ENCODE measurements around the gene ELOB. TPM values are rescaled to one million over a fixed set of nuclear protein-coding genes. Genes with fewer than 3 reads are reported as not detected.
A peak's percentile ranks its signal among the peaks of the same experiment; 100 is the strongest.

The ELOB gene
- total and polyA plus RNA-seq, 2 of the 13 experiments (the other 11 are each of a cell fraction or from before 2014, with no cell fraction given), result 208 to 225 TPM

DNA sequence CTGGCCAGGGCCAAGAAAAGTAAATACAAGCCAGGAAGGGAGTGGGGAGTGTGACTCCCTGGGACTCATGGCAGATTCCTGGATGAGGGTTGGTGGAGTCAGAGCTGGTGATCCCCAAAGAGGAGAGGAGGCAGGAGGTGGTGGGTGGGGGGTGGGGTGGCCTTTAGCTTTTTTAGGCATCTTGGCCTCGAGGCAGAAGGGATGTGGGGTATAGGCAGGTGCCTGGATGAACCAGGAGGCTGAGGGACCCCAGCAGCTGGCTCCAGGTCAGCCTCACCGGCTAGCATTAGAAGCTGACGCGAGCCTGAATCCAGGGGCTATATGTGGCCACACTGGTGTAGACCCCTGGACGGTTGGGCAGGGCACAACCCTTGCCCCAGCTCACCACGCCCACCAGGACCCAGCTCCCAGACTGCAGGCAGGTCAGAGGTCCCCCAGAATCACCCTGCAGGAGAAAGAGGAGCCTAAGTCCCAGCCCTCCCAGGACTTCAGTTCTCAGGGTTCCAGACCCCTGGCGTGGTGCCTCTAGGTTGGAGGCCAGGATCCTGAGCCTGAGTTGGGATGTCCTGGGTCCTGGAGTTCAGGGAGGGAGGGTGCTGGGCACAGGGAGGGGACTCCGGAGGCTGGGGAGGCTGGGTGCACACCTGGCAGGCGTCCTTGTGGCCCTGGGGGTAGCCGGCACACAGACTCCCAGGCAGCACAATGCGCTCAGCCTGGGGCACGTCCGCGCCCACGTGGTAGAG is 7.4 kb upstream of the ELOB start:
- Histone ChIP-seq H3K4me2 (ENCODE audit: low read depth, low read length) (peak overlapping the region; percentile 42), H3K4me3 (replicated peaks in 1 of 3; ENCODE audit: insufficient read depth in 1 of 3, low read depth in 2 of 3, low read length in 3 of 3) (peak overlapping the region in 1 of 3 experiments; percentile 19; a peak in 1 of 6 replicates), H4K20me1 (ENCODE audit: insufficient read depth, low read length) (no peaks in the 10 kb centered on the region), H3K36me3 (replicated peaks in 1 of 2; ENCODE audit: control insufficient read depth in 1 of 2, insufficient read depth in 2 of 2, low read length in 2 of 2) (no peaks in the 10 kb centered on the region), H3K4me1 (ENCODE audit: insufficient read depth, low read length) (peaks cover 18% of the 10 kb centered on the region), H3K9ac (ENCODE audit: insufficient read depth, low read depth, low read length) (no peak overlapping the region), H3K79me2 (ENCODE audit: insufficient read depth, low read length) (no peaks in the 10 kb centered on the region), H3K9me3 (ENCODE audit: low read length) (no peaks in the 10 kb centered on the region), H3K27me3 (ENCODE audit: control insufficient read depth in 1 of 2, insufficient read depth in 2 of 2, low read length in 2 of 2) (peaks cover 4 to 60% of the 10 kb centered on the region in 2 experiments; a peak in 4 of 5 replicates), H3K27ac (ENCODE audit: extremely low read length, insufficient read depth, low read length) (no peak overlapping the region), H2AFZ (ENCODE audit: low read length) (no peak overlapping the region)
- FAIRE-seq (no peak), ATAC-seq (no peak; the same call in 2 of the 3 replicates), DNase-seq (ENCODE audit: low spot score) (no peak)
- ChIA-PET POLR2A (interaction anchor here (1.1 kb wide), 1 partner anchor 7 kb away, joined by 3 read pairs; no protein-coding TSS in a partner anchor), CTCF (ENCODE audit: low intra/inter-chr PET ratio, low total read pairs) (no interaction called here)
- TF ChIP-seq, protein P1, sequence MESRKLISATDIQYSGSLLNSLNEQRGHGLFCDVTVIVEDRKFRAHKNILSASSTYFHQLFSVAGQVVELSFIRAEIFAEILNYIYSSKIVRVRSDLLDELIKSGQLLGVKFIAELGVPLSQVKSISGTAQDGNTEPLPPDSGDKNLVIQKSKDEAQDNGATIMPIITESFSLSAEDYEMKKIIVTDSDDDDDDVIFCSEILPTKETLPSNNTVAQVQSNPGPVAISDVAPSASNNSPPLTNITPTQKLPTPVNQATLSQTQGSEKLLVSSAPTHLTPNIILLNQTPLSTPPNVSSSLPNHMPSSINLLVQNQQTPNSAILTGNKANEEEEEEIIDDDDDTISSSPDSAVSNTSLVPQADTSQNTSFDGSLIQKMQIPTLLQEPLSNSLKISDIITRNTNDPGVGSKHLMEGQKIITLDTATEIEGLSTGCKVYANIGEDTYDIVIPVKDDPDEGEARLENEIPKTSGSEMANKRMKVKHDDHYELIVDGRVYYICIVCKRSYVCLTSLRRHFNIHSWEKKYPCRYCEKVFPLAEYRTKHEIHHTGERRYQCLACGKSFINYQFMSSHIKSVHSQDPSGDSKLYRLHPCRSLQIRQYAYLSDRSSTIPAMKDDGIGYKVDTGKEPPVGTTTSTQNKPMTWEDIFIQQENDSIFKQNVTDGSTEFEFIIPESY (CRISPR knock-in tag; IDR thresholded peaks at IDR 0.05), result peak; percentile 40; the same call in 1 of the 2 replicates
- no peak for TF ChIP-seq ZNF598 (CRISPR knock-in tag; IDR thresholded peaks at IDR 0.05; ENCODE audit: borderline replicate concordance)
- intact Hi-C loops (cut with micrococcal nuclease; ENCODE audit: unreplicated experiment) (no loop called here), in situ Hi-C loops (cut with HindIII; ENCODE audit: extremely low pct_ligation_motif_present, low pct_unique_long_range_greater_than_20kb) (loop anchor here (5.0 kb wide), 1 partner anchor 43 kb away; no protein-coding TSS in a partner anchor)
- BruUV-seq (replicated peaks), result no TSS peak
- 80% methylated on average over 1 of the region's 15 CpGs for WGBS (ENCODE audit: low lambda C conversion rate)

DNA sequence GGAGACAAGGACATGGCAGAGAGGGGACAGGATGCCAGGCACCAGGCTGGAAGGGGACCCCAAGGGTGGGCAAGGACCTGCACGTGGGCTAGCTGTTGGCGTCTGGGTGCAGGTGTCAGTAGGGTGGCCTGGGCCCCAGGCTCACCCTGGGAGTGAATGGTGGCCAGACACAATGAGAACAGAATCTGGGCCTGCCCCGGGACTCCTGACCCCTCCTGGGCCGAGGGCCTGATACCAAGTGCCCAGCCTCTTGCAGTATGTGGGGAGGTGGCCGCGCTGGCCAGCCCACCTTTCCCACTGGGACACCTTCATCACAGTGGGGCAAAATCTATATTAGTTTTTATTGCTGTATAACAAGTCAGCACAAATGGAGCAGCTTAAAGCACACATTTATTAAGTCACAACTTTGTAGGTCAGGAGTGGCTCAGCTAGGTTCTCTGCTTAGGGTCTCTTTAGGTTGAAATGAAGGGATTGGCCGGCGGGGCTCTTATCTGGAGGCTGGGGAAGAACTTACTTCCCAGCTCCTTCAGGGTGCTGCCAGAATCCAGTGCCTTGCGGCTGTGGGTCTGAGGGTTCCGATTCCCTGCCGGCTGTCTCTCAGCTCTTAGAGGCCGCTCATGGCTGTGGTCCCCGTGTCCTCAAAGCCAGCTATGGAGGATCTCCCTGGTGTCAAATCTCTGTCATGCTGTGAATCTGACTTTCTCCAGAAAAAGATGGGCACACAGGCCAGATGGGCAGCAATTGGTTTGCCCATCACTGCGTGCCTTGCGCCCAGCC is 6.7 kb upstream of the ELOB start:
- DNase-seq (ENCODE audit: low spot score), result no peak
- Histone ChIP-seq H3K9ac (ENCODE audit: insufficient read depth, low read depth, low read length) (no peak overlapping the region), H3K4me2 (ENCODE audit: low read depth, low read length) (no peak overlapping the region), H3K4me1 (ENCODE audit: insufficient read depth, low read length) (peaks cover 22% of the 10 kb centered on the region), H2AFZ (ENCODE audit: low read length) (no peak overlapping the region), H4K20me1 (ENCODE audit: insufficient read depth, low read length) (no peaks in the 10 kb centered on the region), H3K79me2 (ENCODE audit: insufficient read depth, low read length) (no peaks in the 10 kb centered on the region), H3K4me3 (replicated peaks in 1 of 3; ENCODE audit: insufficient read depth in 1 of 3, low read depth in 2 of 3, low read length in 3 of 3) (no peak overlapping the region), H3K9me3 (ENCODE audit: low read length) (no peaks in the 10 kb centered on the region), H3K27me3 (ENCODE audit: control insufficient read depth in 1 of 2, insufficient read depth in 2 of 2, low read length in 2 of 2) (peaks cover 4 to 54% of the 10 kb centered on the region in 2 experiments; a peak in 4 of 5 replicates), H3K27ac (ENCODE audit: extremely low read length, insufficient read depth, low read length) (no peak overlapping the region), H3K36me3 (replicated peaks in 1 of 2; ENCODE audit: control insufficient read depth in 1 of 2, insufficient read depth in 2 of 2, low read length in 2 of 2) (no peaks in the 10 kb centered on the region)
- WGBS (ENCODE audit: low lambda C conversion rate), result 50% methylated on average over 6 of the region's 15 CpGs
- in situ Hi-C loops (cut with HindIII; ENCODE audit: extremely low pct_ligation_motif_present, low pct_unique_long_range_greater_than_20kb) (no loop called here), intact Hi-C loops (cut with micrococcal nuclease; ENCODE audit: unreplicated experiment) (no loop called here)
- ATAC-seq, result no peak
- ChIA-PET POLR2A (interaction anchor here (1.1 kb wide), 1 partner anchor 8 kb away, joined by 3 read pairs; no protein-coding TSS in a partner anchor), CTCF (ENCODE audit: low intra/inter-chr PET ratio, low total read pairs) (no interaction called here)
- FAIRE-seq, result no peak
- no TSS peak for BruUV-seq (replicated peaks)
- no peak for TF ChIP-seq U2AF2 (IDR thresholded peaks at IDR 0.05; ENCODE audit: low read depth, low read length)
- no peak for TF ChIP-seq ZSCAN25 (CRISPR knock-in tag; IDR thresholded peaks at IDR 0.05)
- no peak for TF ChIP-seq PHF21A (CRISPR knock-in tag; IDR thresholded peaks at IDR 0.05)
- no peak for TF ChIP-seq RCOR2 (CRISPR knock-in tag; IDR thresholded peaks at IDR 0.05)
- TF ChIP-seq NR2C2 (CRISPR knock-in tag; IDR thresholded peaks at IDR 0.05; ENCODE audit: borderline replicate concordance), result no peak
- TF ChIP-seq JUNB (CRISPR knock-in tag; IDR thresholded peaks at IDR 0.05; ENCODE audit: borderline replicate concordance), result no peak
- TF ChIP-seq, protein P2, sequence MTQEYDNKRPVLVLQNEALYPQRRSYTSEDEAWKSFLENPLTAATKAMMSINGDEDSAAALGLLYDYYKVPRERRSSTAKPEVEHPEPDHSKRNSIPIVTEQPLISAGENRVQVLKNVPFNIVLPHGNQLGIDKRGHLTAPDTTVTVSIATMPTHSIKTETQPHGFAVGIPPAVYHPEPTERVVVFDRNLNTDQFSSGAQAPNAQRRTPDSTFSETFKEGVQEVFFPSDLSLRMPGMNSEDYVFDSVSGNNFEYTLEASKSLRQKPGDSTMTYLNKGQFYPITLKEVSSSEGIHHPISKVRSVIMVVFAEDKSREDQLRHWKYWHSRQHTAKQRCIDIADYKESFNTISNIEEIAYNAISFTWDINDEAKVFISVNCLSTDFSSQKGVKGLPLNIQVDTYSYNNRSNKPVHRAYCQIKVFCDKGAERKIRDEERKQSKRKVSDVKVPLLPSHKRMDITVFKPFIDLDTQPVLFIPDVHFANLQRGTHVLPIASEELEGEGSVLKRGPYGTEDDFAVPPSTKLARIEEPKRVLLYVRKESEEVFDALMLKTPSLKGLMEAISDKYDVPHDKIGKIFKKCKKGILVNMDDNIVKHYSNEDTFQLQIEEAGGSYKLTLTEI (CRISPR knock-in tag; conservative IDR thresholded peaks at IDR 0.05), result no peak
- TF ChIP-seq, protein P3, sequence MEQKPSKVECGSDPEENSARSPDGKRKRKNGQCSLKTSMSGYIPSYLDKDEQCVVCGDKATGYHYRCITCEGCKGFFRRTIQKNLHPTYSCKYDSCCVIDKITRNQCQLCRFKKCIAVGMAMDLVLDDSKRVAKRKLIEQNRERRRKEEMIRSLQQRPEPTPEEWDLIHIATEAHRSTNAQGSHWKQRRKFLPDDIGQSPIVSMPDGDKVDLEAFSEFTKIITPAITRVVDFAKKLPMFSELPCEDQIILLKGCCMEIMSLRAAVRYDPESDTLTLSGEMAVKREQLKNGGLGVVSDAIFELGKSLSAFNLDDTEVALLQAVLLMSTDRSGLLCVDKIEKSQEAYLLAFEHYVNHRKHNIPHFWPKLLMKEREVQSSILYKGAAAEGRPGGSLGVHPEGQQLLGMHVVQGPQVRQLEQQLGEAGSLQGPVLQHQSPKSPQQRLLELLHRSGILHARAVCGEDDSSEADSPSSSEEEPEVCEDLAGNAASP (CRISPR knock-in tag; IDR thresholded peaks at IDR 0.05; ENCODE audit: borderline replicate concordance), result no peak

Data from HepG2 (cell line).